ENCODE measurements around the gene SYT8.

The SYT8 gene

DNA sequence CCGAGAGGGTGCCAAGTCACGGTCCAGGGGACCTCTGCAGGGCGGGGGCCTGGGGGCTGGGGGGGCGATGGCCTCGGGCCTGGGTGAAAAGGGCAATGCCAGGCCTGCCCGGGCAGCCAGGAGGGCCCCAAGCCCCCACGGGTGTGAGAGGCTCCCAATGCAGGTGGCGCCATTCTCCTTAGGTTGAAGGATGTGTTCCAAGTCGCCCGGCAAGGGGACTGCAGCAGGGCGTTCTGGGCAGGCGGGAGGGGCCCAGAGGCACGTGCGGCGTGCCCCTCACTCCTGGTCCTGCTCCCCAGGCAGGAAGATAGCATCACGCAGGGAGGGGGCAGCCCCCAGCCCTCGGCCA, 3.3 kb downstream of the SYT8 start:
- Histone ChIP-seq H3K9me3 (ENCODE audit: control insufficient read depth, low read length) (no peaks in the 10 kb centered on the region), H3K27me3 (ENCODE audit: control insufficient read depth, insufficient read depth, low read length) (no peaks in the 10 kb centered on the region), H3K4me3 (ENCODE audit: low read length) (no peak overlapping the region), H3K4me1 (ENCODE audit: control insufficient read depth, insufficient read depth, low read length) (peaks cover 30% of the 10 kb centered on the region), H3K9ac (ENCODE audit: low read length) (no peak overlapping the region), H3K36me3 (ENCODE audit: control insufficient read depth, insufficient read depth, low read length) (no peaks in the 10 kb centered on the region)

DNA sequence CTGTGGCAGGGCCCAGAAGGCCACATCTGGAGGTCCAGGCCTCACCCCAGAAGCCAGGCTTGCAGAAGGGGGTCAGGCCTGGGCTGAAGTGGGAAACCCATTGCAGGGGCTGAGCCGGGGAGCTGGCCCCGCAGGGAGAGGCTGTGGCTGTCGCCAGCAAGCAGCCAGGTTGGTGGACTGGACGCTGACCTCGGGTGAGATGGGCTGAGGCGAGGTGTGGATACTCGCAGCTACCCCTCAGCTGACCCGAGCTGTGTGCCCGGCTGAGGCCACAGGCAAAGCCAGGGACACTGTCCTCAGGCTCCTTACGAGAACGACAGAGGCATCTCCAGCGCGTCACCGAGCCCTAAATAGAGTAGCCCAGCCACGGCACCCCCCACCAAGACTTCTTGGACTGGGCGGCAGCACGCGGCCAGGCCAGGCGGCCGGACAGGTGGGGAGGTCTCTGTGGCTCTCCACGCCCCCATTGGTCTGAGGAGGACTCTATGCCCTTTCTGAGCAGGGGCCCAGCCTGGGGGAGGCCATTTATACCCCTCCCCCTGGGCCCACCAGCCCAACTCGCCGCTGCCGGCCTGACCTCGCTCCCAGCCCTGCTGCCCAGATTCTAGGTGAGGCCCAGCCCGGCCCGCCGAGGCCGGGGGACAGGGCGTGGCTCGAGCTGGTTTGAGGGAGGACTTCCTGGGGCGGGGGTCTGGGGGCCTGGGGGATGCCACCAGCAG, 3.8 kb downstream of the SYT8 start, which contains the start of gene TNNI2:
Gene TNNI2 (plus strand): TSS at position 556 of the 719 bp plus-strand sequence. CDS start 716 bp downstream, outside the sequence.
- Histone ChIP-seq H3K4me1 (ENCODE audit: control insufficient read depth, insufficient read depth, low read length) (peaks cover 24% of the 10 kb centered on the region), H3K36me3 (ENCODE audit: control insufficient read depth, insufficient read depth, low read length) (no peaks in the 10 kb centered on the region), H3K9me3 (ENCODE audit: control insufficient read depth, low read length) (no peaks in the 10 kb centered on the region), H3K4me3 (ENCODE audit: low read length) (no peak within 1 kb of the TSS), H3K27me3 (ENCODE audit: control insufficient read depth, insufficient read depth, low read length) (no peaks in the 10 kb centered on the region), H3K9ac (ENCODE audit: low read length) (no peak within 1 kb of the TSS)

DNA sequence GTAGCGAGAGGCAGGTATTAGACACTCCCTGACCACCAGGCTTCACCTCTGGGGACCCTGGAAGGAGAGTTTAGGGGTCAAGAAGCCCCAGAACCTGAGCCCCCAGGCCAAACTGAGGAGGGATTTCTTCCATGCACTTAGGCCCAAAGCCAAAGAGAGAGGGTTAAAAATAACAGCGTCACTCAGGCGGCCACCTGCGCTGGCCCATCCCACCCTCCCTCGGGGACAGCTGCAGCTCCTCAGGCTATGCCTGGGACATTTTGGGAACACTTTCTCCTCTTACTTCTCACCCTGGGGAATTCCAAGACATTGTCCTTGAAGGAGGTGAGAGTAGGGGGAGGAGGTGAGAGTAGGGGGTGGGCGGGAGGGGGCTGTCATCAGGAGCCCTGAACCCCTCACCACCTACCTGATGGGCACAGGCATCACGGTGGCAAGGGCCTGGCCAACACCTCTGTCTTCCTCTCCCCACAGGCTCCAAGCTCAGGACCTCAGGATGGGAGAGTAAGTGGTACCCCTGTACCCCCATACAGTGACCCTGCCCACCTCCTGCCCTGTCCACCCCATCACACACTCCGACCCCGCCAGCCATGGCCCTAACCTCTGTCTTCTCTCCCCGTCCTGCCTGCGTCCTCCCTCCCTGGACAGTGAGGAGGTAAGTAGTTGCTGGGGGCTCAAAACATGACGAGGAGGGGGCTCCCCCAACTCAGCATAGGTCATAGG, 4.6 kb downstream of the SYT8 start:
- H3K9me3 ChIP-seq (ENCODE audit: control insufficient read depth, low read length): no peaks in the 10 kb centered on the region
- H3K4me3 ChIP-seq (ENCODE audit: low read length): no peak overlapping the region
- H3K9ac ChIP-seq (ENCODE audit: low read length): no peak overlapping the region
- no peaks in the 10 kb centered on the region for H3K36me3 ChIP-seq (ENCODE audit: control insufficient read depth, insufficient read depth, low read length)
- peaks cover 18% of the 10 kb centered on the region for H3K4me1 ChIP-seq (ENCODE audit: control insufficient read depth, insufficient read depth, low read length)
- no peaks in the 10 kb centered on the region for H3K27me3 ChIP-seq (ENCODE audit: control insufficient read depth, insufficient read depth, low read length)

DNA sequence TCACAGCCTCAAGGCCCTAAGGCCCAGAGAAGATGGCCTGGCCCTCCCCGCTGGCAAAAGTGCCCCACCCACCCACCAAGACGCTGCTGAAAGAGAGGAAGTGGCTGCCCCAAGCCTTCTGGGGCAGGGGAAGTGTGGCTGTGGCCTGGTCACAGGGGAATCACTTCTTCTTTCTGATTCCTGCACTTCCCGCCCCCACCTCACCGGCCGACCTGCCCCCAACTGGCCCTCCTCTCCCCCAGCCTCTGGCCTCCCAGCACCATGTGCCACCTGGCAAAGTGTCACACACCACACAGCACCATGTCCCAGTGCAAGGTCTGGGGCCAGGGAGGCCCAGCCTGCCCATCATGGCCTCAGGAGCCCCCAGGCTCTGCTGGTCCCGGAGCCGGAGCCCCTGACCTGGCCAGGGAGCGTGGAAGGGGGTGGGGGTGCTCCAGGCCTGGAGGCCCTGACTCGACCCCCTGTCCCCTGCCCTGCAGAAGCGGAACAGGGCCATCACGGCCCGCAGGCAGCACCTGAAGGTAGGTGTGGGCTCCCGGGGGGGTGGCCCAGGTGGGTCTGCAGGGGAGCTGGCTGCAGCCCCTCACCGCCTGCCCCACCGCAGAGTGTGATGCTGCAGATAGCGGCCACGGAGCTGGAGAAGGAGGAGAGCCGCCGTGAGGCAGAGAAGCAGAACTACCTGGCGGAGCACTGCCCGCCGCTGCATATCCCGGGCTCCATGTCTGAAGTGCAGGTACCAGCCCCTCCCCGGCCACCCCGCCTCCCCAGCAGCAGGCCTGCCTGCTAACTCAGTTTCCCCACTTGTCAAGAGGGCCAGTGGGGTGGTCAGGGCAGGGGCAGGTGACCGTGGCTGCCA, 5.4 kb downstream of the SYT8 start:
- Histone ChIP-seq H3K9ac (ENCODE audit: low read length) (no peak overlapping the region), H3K27me3 (ENCODE audit: control insufficient read depth, insufficient read depth, low read length) (peaks cover 6% of the 10 kb centered on the region), H3K9me3 (ENCODE audit: control insufficient read depth, low read length) (no peaks in the 10 kb centered on the region), H3K4me1 (ENCODE audit: control insufficient read depth, insufficient read depth, low read length) (peaks cover 10% of the 10 kb centered on the region), H3K4me3 (ENCODE audit: low read length) (no peak overlapping the region), H3K36me3 (ENCODE audit: control insufficient read depth, insufficient read depth, low read length) (no peaks in the 10 kb centered on the region)

DNA sequence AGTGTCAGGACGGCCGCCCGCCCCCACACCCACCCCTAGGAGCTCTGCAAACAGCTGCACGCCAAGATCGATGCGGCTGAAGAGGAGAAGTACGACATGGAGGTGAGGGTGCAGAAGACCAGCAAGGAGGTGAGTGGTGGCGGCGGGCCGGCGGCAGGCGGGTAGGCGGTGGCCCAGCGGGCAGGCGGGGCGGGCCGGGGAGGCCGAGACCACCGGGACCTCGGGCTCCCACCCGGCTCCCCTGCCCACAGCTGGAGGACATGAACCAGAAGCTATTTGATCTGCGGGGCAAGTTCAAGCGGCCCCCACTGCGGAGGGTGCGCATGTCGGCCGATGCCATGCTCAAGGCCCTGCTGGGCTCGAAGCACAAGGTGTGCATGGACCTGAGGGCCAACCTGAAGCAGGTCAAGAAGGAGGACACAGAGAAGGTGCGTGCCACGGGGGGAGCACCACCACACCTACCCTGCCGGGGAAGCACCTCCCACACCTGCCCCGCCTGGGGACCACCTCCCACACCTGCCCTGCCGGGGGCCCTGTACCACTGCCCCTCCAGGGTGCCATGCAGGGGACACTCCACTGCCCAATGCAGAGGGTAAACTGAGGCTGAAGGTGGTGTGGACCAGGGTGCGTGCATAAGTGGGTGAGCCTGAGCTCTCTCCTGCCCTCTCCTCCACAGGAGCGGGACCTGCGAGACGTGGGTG, 6.1 kb downstream of the SYT8 start:
- Histone ChIP-seq H3K9me3 (ENCODE audit: control insufficient read depth, low read length) (no peaks in the 10 kb centered on the region), H3K27me3 (ENCODE audit: control insufficient read depth, insufficient read depth, low read length) (peaks cover 7% of the 10 kb centered on the region), H3K4me1 (ENCODE audit: control insufficient read depth, insufficient read depth, low read length) (peaks cover 5% of the 10 kb centered on the region), H3K36me3 (ENCODE audit: control insufficient read depth, insufficient read depth, low read length) (no peaks in the 10 kb centered on the region), H3K4me3 (ENCODE audit: low read length) (no peak overlapping the region), H3K9ac (ENCODE audit: low read length) (no peak overlapping the region)

DNA sequence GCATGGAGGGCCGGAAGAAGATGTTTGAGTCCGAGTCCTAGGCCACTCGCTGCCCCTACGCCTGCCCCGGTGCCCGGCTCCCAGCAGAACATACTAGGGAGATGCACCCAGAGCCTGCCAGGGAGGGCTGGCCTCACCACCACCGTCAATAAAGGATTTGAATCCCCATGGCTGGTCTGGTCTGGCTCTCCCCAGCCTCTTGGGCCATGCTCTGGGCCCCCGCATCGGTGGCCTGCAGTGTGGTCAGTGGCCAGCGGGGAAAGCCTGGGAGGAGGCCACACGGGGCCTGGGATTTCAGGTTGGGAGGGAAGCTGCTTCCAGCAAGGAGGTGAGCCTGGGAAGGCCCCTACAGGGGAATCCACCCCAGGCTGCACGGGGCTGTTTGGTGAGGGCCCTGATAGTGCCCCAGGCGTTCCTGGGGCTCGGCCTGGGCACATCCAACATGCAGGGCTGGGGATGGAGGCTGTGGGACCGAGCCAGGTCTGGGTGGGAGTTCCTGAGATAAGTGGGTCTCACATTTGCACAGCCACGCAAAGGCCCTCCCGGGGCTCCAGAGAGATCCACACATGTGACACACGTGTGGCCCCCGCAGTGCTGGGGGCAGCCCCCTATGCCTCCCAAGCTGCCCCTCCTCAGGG, 6.8 kb downstream of the SYT8 start:
- Histone ChIP-seq H3K9ac (ENCODE audit: low read length) (no peak overlapping the region), H3K4me3 (ENCODE audit: low read length) (no peak overlapping the region), H3K4me1 (ENCODE audit: control insufficient read depth, insufficient read depth, low read length) (peaks cover 5% of the 10 kb centered on the region), H3K36me3 (ENCODE audit: control insufficient read depth, insufficient read depth, low read length) (no peaks in the 10 kb centered on the region), H3K27me3 (ENCODE audit: control insufficient read depth, insufficient read depth, low read length) (peaks cover 7% of the 10 kb centered on the region), H3K9me3 (ENCODE audit: control insufficient read depth, low read length) (no peaks in the 10 kb centered on the region)

DNA sequence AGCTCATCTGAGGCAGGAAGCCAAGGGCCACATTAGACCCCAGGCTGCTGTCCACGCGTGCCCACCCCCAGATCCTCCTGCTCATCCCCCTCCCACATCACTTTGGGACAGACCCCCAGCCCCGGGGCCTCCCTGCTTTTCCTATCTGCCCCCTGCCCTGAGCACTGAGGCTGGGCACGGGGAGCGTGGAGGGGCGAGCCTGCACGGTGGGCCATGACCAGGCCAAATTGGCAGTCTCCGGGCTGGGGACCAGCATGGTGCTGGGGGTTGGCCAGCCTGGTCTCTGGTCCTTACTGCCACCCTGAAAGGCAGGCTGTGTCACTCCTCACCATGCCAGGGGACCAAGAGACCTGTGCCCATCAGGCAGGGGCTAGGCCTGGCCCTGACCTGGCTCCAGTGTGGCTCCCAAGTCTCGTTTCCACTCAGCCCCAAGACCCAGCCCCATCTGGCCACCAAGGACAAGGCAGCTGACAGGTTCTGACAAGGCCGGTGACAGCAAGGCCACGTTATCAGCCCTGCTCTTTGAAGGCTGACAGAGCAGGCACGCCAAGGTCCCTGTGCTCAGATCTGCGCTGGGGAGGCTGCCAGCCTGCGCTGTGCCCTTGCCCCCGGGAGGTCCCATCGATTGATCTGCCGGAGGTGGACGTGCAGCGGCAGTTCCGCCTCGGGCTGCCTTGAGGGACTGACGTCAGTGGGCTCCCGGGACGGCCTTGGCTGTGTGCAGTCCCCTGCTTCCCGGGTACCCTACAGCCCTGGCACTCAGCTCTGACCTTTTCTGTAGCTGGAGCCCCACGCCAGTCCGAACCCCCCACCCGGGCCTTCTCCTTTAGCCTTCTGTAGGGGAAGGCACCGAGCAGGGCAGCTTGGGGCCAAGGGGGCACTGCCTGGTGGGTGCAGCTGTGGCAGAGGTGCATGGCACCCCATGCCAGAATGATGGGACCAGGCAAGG, 7.6 kb downstream of the SYT8 start:
- Histone ChIP-seq H3K36me3 (ENCODE audit: control insufficient read depth, insufficient read depth, low read length) (no peaks in the 10 kb centered on the region), H3K4me1 (ENCODE audit: control insufficient read depth, insufficient read depth, low read length) (peaks cover 4% of the 10 kb centered on the region), H3K9ac (ENCODE audit: low read length) (no peak overlapping the region), H3K9me3 (ENCODE audit: control insufficient read depth, low read length) (no peaks in the 10 kb centered on the region), H3K4me3 (ENCODE audit: low read length) (no peak overlapping the region), H3K27me3 (ENCODE audit: control insufficient read depth, insufficient read depth, low read length) (peaks cover 7% of the 10 kb centered on the region)

DNA sequence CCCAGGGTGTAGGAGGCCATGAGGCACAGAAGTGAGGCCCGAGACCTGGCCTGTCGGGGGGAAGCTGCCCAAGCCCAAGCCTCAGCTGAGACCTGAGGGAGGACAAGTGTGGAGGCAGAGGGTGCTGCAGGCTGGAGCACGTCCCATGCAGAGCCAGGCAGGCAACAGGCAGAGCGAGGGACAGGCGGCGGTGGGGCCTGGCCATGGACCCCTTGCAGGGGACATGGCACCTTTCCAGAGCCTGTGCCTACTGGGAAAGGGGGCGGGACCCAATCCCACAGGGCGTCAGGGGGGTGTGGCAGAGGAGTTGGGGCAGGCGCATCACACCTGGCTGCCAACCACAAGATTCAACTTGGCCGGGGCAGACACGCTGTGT, 8.3 kb downstream of the SYT8 start:
- Histone ChIP-seq H3K27me3 (ENCODE audit: control insufficient read depth, insufficient read depth, low read length) (peaks cover 7% of the 10 kb centered on the region), H3K36me3 (ENCODE audit: control insufficient read depth, insufficient read depth, low read length) (no peaks in the 10 kb centered on the region), H3K9ac (ENCODE audit: low read length) (no peak overlapping the region), H3K4me3 (ENCODE audit: low read length) (no peak overlapping the region), H3K4me1 (ENCODE audit: control insufficient read depth, insufficient read depth, low read length) (no peaks in the 10 kb centered on the region), H3K9me3 (ENCODE audit: control insufficient read depth, low read length) (no peaks in the 10 kb centered on the region)

DNA sequence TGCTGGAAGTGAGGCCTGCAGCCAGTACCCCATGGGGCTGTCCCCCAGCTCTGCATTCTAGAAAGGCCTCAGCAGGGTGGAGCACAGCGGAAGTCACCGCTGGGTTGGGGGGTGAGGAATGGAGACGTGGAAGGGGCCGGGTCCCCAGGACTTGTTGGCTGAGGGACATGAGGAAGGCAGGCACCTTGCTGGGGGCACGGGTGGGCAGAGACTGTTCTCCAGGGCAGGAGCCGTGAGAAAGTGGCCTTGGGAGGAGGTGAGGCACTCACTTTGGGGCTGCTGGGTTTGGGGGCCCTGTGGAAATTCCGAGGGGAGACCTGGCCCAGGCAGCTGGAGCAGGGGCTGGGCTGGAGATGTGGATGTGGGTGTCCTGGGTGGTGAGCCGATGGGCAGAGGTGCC, 9.0 kb downstream of the SYT8 start:
- no peaks in the 10 kb centered on the region for H3K9me3 ChIP-seq (ENCODE audit: control insufficient read depth, low read length)
- no peak overlapping the region for H3K4me3 ChIP-seq (ENCODE audit: low read length)
- no peaks in the 10 kb centered on the region for H3K4me1 ChIP-seq (ENCODE audit: control insufficient read depth, insufficient read depth, low read length)
- H3K27me3 ChIP-seq (ENCODE audit: control insufficient read depth, insufficient read depth, low read length): peaks cover 7% of the 10 kb centered on the region
- no peaks in the 10 kb centered on the region for H3K36me3 ChIP-seq (ENCODE audit: control insufficient read depth, insufficient read depth, low read length)
- H3K9ac ChIP-seq (ENCODE audit: low read length): no peak overlapping the region

DNA sequence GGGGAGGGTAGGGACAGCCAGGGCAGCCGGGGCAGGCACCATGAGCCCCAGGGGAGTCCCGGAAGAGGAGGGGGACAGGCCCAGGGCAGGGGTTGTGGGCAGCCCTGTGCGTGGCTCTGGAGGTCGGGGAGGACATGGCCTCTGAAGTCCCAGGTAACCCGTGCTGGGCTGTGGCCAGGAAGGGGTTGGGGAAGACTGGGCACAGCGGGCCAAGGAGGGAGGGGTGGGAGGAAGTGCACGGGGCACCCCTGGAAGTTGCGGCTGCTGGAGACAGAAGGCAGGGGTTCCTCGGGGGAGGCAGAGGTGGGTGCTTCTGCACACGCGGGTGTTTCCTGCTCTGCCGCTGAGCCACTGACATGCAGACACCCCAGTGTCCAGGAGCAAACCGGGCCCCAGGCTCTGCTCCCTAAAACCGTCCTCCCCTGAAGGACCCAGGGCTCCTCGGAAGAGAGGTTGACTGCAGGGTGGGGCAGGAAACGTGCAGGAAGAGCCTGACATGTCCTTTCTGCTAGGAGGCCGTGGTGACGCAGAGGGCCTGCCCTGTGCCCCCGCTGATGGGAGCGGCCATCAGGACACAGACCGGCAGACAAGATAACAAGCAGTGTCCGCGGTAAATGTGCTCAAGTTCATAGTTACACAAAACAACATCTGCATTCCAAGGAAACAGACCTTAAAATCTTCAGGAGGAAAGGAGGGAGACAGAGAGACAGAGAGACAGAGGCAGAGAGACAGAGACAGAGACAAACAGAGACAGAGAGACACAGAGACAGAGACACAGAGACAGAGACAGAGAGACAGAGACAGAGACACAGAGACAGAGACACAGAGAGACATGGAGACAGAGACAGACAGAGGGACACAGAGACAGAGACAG, 9.7 kb downstream of the SYT8 start:
- Histone ChIP-seq H3K27me3 (ENCODE audit: control insufficient read depth, insufficient read depth, low read length) (peaks cover 7% of the 10 kb centered on the region), H3K4me1 (ENCODE audit: control insufficient read depth, insufficient read depth, low read length) (no peaks in the 10 kb centered on the region), H3K4me3 (ENCODE audit: low read length) (no peak overlapping the region), H3K9me3 (ENCODE audit: control insufficient read depth, low read length) (no peaks in the 10 kb centered on the region), H3K36me3 (ENCODE audit: control insufficient read depth, insufficient read depth, low read length) (no peaks in the 10 kb centered on the region), H3K9ac (ENCODE audit: low read length) (no peak overlapping the region)

Measured in mucosa of stomach (tissue), 1 donor.